Measurements from ENCODE around the gene SPIRE2.

GRCh38 chr16:89881368-89881730 is 53.1 kb downstream of the SPIRE2 start:
- TF ChIP-seq EZH2phosphoT487 (IDR thresholded peaks at IDR 0.05; ENCODE audit: insufficient read depth, low read depth) (no peak), EZH2 (IDR thresholded peaks at IDR 0.05; ENCODE audit: insufficient read depth, poor library complexity, severe bottlenecking) (no peak)
